Measurements from ENCODE around the gene TAF4.

Gene TAF4

GRCh38 chr20:61925555-61926252, 140.0 kb downstream of the TAF4 start:
- TF ChIP-seq CTCF (IDR thresholded peaks at IDR 0.05; ENCODE audit: borderline replicate concordance, insufficient read depth, low read depth, low read length) = no peak
- no peak overlapping the region for H3K4me3 ChIP-seq (ENCODE audit: low read depth, low read length)

- no peak overlapping the region for H3K4me3 ChIP-seq (ENCODE audit: low read depth, low read length)
- no peak for TF ChIP-seq CTCF (IDR thresholded peaks at IDR 0.05; ENCODE audit: borderline replicate concordance, insufficient read depth, low read depth, low read length)
These were observed 140.7 kb downstream of the TAF4 start for GRCh38 chr20:61924858-61925554.
